PFSK-1 (cell line): ENCODE measurements around the gene SLC43A2. TPM values are rescaled to one million over a fixed set of nuclear protein-coding genes. Genes with fewer than 3 reads are reported as not detected.

Experiments
- FOXP2 ChIP-seq: optimal IDR thresholded peaks from 2 replicates; pipeline ENCODE3; 2011; ENCODE audit warnings: borderline replicate concordance, control low read depth, inconsistent platforms; ENCODE audit not compliant: insufficient read depth; ENCODE audit errors: extremely low read length, extremely low read depth
- POLR2AphosphoS5 ChIP-seq: IDR thresholded peaks from 2 replicates; pipeline ENCODE4 v1.6.1; 2012; ENCODE audit warnings: low read depth, mild to moderate bottlenecking, control low read depth, low read length, moderate library complexity
- REST ChIP-seq, 2 experiments: IDR thresholded peaks; 2 replicates each; pipeline versions ENCODE4 v1.6.1 to v1.8.0; 2011 to 2012; ENCODE audit warnings: low read depth in 2 of 2, low read length in 2 of 2, control low read depth in 1 of 2, inconsistent platforms in 1 of 2, mild to moderate bottlenecking in 1 of 2, moderate library complexity in 1 of 2; ENCODE audit not compliant: insufficient read depth in 1 of 2
- SIN3A ChIP-seq: IDR thresholded peaks from 2 replicates; pipeline ENCODE4 v1.6.1; 2012; ENCODE audit warnings: mild to moderate bottlenecking, low read length, moderate library complexity, borderline replicate concordance; ENCODE audit not compliant: insufficient read depth
- TAF1 ChIP-seq: IDR thresholded peaks from 2 replicates; pipeline ENCODE4 v1.6.1; 2012; ENCODE audit warnings: low read length, control low read depth, borderline replicate concordance; ENCODE audit not compliant: insufficient read depth
- polyA plus RNA-seq: library from polyadenylated mRNA; unstranded; fragments of >200 nt; gene quantifications from one replicate; pipeline ENCODE4 v1.2.1, GENCODE V29; 2012; ENCODE audit warnings: low read depth, missing spikeins; ENCODE audit not compliant: insufficient read length

SLC43A2 gene
- polyA plus RNA-seq: 19.0 TPM

- TF ChIP-seq FOXP2: peak; percentile 55
- no peak for TF ChIP-seq TAF1
Observed at GRCh38 chr17:1627982-1628855, at the start of gene SLC43A2. Gene SLC43A2, minus strand, starts transcription at chr17:1628834. Its CDS starts 960 bp downstream, at chr17:1627874.

DNA sequence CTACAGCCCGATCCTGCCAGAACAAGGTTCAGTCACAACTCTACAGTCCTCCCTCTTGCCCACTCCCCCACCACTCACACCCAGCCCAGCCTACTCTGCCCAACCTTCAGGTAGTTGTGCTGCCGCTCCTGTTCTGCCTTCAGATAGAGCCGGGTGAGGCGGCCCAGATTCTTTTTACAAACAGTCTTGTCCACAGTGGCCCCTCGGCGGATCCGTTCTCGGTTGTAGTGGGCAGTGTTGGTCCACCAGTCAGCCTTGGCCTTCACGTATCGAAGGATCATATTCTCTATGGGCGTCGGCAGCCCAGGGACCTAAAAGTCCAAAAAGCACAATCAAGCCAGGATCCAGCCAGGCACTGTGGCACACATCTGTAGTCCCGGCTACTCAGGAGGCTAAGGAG, 47.8 kb upstream of the SLC43A2 start:
- TF ChIP-seq REST (IDR thresholded peaks at IDR 0.05; ENCODE audit: insufficient read depth in 1 of 2, low read depth in 2 of 2, low read length in 2 of 2) (no peak), TAF1 (no peak), SIN3A (no peak), POLR2AphosphoS5 (no peak), FOXP2 (no peak)

DNA sequence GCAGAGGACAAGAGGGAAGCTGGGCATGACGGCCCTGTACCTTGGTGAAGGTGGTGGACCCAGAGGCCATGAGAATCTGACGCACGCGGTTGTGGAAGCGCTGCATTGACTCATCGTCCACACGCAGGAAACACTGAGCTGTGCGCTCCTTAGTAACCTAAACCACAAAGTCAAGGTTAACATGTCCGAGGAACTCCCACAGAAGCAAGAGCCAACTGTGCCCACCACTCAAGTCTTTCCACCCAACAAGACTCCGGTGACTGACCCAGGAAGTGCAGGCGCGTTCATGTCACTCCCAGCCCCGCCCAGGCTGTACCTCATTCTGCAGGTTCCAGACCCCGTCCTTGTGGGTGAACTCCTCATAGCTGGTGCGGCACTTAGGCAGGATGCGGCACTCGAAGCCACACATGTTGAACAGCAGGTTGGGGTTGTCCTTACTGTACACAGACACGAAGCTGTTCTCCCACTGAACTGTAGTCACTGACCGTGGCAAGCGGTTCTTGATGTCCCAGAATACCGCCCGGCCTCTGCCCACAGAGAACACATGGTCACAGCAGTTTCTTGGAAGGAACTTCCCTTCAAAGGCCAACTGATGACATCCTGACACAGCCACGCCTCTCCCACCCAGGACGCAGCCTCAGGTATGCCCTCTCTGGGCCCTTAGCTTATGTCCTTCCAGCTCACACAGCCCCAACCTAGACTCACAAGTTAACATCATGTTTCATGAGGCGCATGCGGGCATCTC, 44.6 kb upstream of the SLC43A2 start:
- no peak for TF ChIP-seq REST (IDR thresholded peaks at IDR 0.05; ENCODE audit: insufficient read depth in 1 of 2, low read depth in 2 of 2, low read length in 2 of 2)

DNA sequence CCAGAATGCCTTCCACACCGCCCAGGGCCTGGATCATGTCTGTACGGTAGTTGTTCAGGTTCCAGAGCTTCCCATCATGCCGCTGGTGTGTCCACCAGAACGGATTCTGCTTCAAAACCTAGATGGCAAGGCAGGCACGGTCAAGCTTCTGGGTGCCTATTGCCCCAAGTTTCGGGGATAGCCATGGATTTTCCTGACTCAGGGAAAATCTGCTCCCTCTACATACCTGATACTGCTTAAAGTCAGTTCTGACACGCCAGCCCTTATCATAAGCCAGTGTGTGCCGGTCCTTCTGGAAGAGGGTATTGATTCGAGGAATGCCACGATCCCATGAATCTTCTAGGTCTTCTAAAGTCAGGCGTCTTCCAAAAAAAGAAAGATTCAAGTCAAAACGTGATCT, 32.4 kb upstream of the SLC43A2 start:
- no peak for TF ChIP-seq REST (IDR thresholded peaks at IDR 0.05; ENCODE audit: insufficient read depth in 1 of 2, low read depth in 2 of 2, low read length in 2 of 2)
- TF ChIP-seq TAF1: no peak
- no peak for TF ChIP-seq SIN3A
- TF ChIP-seq FOXP2: no peak
- no peak for TF ChIP-seq POLR2AphosphoS5

- TF ChIP-seq FOXP2: no peak
- no peak for TF ChIP-seq REST (IDR thresholded peaks at IDR 0.05; ENCODE audit: insufficient read depth in 1 of 2, low read depth in 2 of 2, low read length in 2 of 2)
- TF ChIP-seq SIN3A: no peak
- no peak for TF ChIP-seq TAF1
- TF ChIP-seq POLR2AphosphoS5: no peak
Observed at GRCh38 chr17:1658100-1658499, 29.5 kb upstream of the SLC43A2 start.
